Left forelimb (tissue), 1 donor: ENCODE measurements around the gene CYP26C1.
"Not testable (repeated sequence)": the region's sequence is repeated elsewhere in the genome, so short reads cannot be mapped to it uniquely, and the experiment has no call there.

Source experiments
- DNase-seq: peaks from one replicate; pipeline ENCODE4 v3.0.0-alpha.2; 2018; ENCODE audit warnings: low spot score

Gene CYP26C1

GRCh38 chr10:93079663-93080349 lies 19.2 kb downstream of the CYP26C1 start:
- DNase-seq: peak; percentile 42

GRCh38 chr10:93080350-93081046 lies 19.9 kb downstream of the CYP26C1 start:
- peak; percentile 68 for DNase-seq

- peak; percentile 52 for DNase-seq
Observed at GRCh38 chr10:93081318-93081717, 20.7 kb downstream of the CYP26C1 start.

- peak; percentile 41 for DNase-seq
Observed at GRCh38 chr10:93081834-93082233, 21.2 kb downstream of the CYP26C1 start.

- DNase-seq: no peak
Observed at GRCh38 chr10:93083743-93084539, 23.3 kb downstream of the CYP26C1 start.

GRCh38 chr10:93085272-93085859 lies 24.8 kb downstream of the CYP26C1 start:
- no peak for DNase-seq

- DNase-seq: no peak
Observed at GRCh38 chr10:93086289-93086688, 25.7 kb downstream of the CYP26C1 start.

- DNase-seq: no peak
Observed at GRCh38 chr10:93087846-93088245, 27.2 kb downstream of the CYP26C1 start.

- DNase-seq: no peak
Observed at GRCh38 chr10:93088466-93088865, 27.9 kb downstream of the CYP26C1 start.

GRCh38 chr10:93090619-93091018 lies 30.0 kb downstream of the CYP26C1 start:
- no peak for DNase-seq

- no peak for DNase-seq
Observed at GRCh38 chr10:93091960-93092359, 31.4 kb downstream of the CYP26C1 start.

- no peak for DNase-seq
Observed at GRCh38 chr10:93095225-93095624, 34.6 kb downstream of the CYP26C1 start.

- DNase-seq: no peak
Observed at GRCh38 chr10:93096901-93097300, 36.3 kb downstream of the CYP26C1 start.

GRCh38 chr10:93097386-93097785 lies 36.8 kb downstream of the CYP26C1 start:
- no peak for DNase-seq

GRCh38 chr10:93098816-93099215 lies 38.2 kb downstream of the CYP26C1 start:
- DNase-seq: no peak

GRCh38 chr10:93099670-93100069 lies 39.1 kb downstream of the CYP26C1 start:
- DNase-seq: no peak

GRCh38 chr10:93101148-93101547 lies 40.5 kb downstream of the CYP26C1 start:
- DNase-seq: not testable (repeated sequence)

GRCh38 chr10:93103953-93104352 lies 43.4 kb downstream of the CYP26C1 start:
- DNase-seq: no peak

GRCh38 chr10:93106631-93107072 lies 46.1 kb downstream of the CYP26C1 start:
- no peak for DNase-seq

- no peak for DNase-seq
Observed at GRCh38 chr10:93110472-93111146, 50.0 kb downstream of the CYP26C1 start.

- no peak for DNase-seq
Observed at GRCh38 chr10:93113042-93113441, 52.4 kb downstream of the CYP26C1 start.
